Measurements from ENCODE around the gene TP53I13.

TP53I13 gene

DNA sequence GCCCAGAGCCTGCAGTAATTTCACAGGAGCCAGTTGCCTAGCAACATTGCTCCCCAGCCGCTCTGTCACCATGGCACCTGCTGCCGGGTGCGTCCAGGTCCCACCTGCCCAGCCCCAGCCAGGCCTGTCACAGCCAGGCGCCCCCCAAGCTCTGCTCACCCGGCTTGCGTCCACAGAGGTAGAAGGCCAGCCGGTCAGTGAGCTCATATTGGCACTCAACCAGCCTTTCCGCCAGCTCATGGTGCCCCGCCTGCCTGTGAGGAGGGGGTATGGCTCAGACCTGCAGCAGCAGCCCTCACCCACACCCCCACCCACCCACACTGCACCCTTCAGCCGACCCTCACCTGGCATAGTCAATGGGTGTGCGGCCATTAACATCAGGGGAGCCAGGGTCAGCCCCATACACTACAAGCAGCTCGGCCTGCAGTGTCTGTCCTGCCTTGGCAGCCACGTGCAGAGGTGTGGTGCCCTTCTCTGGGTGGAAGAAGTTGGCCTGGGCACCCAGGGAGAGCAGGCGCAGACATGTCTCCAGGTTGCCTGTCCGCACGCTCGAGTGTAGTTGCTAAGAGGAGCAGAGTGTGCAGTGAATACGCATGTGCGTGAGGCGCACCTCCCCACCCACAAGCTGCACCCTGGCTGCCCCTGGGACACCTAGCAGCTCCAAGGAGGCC is 13.2 kb downstream of the TP53I13 start:
- no peak for DNase-seq (ENCODE audit: low read depth)

DNA sequence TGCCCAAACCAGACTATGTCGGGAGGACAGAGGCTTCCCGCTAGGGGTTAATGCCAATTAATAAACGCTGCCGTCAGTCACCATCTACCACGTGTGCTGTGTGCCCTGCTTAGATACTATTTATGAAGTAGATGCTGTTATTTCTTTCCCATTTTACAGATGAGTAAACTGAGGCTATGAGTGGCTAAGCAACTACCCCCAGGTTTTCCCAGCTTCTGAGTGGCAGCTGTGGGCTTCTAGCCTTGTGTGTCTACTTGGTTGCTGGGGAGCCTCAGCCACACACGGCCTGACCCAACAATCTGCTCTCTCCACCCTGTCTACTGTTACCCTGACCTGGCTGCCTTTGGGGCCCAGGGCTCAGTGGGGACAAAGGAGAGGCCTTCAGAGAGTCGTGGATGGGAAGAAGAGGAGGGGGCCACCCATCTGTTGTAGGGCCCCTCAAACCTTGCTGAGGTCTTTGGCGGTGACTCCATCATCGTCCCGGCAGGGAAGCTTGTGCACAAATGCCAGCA is 13.8 kb downstream of the TP53I13 start:
- no peak for DNase-seq (ENCODE audit: low read depth)

DNA sequence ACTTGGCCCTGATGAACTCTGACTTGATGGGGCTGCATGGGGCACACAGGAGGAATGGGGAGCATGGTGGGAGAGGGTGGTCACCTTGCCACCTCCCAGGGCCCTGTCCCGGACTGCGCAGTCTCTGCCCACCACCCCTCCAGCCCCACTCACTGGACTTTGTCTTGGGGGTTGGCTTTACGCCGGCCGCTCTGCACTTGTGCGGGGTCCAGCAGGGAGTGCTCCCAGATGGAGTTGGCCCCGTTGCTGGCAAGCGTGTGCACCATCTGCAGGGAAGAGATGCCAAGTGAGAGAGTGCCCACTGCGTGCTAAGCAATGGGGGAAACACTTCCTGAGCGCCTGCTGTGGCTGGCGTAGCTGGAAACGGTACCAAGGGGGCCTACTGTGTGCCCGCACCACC is 14.3 kb downstream of the TP53I13 start:
- DNase-seq (ENCODE audit: low read depth), result no peak

DNA sequence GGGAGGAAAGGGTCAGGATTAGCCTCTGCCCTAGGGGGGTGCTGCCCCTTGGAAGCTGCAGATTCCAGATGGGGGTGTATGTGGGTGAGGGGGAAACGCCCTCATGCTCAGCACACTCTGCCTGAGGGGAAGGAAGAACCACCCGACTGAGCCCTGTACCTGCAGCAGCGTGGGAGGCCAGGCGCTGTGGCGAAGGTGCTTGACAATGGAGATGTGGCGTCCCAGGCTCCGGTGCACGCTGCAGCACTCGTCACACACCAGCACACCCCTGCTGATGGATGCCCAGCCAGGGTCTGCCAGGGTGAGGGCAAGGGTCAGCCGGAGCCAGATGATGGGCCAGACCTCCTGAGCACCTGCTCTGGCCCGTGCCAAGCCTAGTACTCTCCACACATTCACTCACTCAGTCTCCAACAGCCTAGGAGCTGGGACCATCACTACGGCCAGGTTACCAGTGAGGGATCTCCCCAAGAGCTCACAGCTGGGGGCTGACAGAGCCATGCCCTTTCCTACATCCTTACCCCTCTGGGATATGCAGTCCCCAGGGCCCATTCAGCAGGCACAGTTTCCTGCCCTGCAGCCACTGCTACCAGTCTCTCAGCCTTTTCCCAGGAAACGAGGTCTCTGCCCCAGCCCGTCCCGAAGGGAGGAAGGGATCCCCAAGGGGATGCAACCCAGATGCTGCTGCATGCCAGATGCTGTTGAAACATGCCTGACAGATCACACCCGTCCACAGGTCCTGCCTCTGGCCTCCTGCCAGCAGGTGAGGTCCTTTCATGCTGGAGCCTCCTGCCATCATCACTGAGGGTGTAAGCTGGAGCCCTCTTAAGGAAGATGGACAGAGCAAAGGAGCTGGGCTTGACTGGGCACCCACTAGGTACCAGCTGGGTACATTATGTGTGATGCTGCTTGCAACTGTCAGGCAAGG is 15.1 kb downstream of the TP53I13 start:
- no peak for DNase-seq (ENCODE audit: low read depth)

DNA sequence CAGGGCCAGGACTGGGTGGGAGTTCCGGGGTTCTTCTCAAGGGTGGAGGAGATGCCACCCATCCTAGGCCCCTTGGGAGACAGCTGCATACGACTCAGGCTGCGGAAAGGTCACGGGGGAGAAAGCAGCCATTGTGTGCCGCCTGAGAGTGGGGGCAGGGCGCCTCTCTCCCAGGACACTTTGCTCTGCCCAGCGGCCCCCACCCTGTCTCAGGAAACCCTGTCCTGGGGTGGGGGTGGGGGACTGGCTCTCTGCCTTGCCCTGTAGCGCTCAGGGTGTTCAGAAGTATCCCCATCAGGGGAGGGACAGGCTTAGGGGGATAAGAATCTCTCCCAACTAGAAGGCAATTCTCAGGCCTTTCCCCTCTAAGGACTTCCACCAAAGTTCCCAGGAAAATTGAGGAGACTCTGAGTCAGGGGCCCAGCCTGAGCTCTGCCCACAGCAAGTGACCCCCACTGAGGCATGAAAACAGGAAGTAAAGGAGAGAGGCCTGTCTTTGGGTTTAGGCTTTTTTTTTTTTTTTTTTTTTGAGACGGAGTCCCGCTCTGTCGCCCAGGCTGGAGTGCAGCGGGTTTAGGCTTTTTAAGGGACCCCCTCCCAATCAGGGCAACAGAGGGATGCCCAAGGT is 16.1 kb downstream of the TP53I13 start:
- no peak for DNase-seq (ENCODE audit: low read depth)

GRCh38 chr17:29585080-29585751 is 16.7 kb downstream of the TP53I13 start:
- no peak for DNase-seq (ENCODE audit: low read depth)

DNA sequence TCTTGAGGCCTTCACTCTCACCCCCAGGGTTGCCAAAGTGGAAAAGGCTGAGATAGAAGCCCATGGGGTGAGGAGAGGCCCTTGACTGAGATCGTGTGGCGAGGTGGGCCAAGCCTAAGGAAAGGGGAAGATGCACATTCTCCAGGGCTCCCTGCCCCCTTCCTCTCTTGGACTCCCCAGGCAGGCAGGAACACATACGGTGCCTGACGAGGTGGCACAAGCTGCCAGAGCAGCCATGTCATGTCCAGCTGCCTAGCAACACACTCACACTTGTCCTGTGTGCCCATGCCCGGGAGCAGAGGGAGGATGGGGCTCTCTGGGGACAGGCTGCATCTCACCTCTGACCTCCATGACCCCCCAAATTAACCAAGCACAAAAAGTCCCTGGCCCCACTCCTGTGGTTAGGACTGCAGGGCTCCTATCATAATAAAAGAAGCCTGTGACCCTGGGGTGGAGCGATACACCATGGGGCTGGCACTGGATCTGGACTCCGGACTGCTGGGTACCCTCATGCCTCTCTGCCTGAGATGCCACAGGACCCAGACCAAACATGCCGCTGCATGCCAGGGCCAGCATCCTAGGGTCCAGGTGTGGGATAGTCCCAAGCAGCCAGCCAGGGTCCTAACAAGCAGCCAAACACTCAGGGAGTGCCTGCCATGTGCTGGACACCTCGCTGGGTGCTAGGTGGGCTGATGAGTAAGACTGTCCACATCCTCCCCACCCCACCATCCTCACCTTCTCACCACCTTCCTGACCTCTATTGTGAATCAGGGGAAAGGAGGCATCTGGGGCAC is 18.4 kb downstream of the TP53I13 start:
- DNase-seq (ENCODE audit: low read depth), result no peak

DNA sequence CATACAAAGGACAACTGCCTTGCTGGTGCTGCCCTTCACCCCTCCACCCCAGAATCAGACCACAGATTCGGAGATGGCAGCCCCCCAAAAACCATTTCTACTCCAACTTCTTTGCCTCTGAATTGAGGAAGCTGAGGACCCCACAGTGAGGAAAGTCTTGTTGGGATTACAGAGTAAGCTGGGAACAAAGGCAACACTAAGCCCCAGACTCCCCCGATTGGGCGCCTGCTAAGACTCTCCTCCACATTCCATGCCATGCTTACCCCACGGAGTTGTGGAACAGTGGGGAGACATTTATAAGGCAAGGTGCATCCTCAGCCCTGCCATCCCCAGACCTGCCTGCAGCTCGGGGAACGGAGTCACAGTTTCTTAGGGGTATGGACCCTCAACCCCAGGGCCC is 19.1 kb downstream of the TP53I13 start:
- no peak for DNase-seq (ENCODE audit: low read depth)

GRCh38 chr17:29588017-29588561 is 19.6 kb downstream of the TP53I13 start:
- no peak for DNase-seq (ENCODE audit: low read depth)

DNA sequence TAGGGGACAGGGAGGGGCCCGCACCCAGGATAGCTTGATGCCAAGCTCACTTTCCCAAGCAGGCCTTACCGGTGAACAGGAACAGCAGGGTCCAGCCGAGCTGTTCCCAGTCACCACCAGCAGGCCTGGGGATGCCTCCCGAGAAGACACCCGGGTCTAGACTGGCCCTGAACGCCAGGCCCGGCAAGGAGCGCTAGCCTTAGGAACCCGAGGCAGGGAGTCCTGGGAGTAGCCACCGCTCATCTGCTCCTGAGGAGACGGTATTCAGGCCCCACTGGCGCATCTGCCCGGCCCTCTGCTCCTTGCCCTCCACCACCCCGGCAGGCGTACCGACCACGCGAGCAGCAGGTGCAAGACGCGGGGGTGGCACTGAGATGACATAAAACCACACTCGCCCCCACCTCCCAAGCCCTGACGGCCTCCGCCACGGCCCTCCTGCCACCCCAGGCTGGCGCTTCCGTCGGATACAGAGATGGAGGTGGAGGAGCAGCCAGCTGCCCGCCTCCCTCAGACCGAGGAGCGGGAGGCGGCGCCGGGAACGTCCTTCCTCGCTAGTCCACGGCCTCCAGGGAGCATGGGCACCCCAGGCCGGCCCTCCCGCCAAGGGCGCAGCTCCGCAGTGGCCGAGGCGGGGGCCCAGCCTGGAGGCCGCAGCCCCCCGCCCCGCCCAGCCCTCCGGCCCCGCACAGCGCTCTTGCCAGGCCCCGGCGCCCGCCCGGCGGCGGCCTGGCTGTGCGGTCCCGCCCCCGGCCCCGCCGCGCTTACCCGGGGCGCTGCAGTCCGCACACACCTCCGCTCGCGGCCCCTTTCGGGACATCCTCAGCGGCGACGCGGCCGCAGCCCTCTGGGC is 20.3 kb downstream of the TP53I13 start:
- DNase-seq (ENCODE audit: low read depth), result no peak

- peak; percentile 79 for DNase-seq (ENCODE audit: low read depth)
Measured at GRCh38 chr17:29589524-29590410, 21.3 kb downstream of the TP53I13 start, which contains the start of gene GIT1. GIT1 (minus strand) TSS chr17:29589648; CDS start chr17:29589378, 270 bp downstream.

GRCh38 chr17:29590411-29591145 is 22.1 kb downstream of the TP53I13 start:
- DNase-seq (ENCODE audit: low read depth), result no peak

DNA sequence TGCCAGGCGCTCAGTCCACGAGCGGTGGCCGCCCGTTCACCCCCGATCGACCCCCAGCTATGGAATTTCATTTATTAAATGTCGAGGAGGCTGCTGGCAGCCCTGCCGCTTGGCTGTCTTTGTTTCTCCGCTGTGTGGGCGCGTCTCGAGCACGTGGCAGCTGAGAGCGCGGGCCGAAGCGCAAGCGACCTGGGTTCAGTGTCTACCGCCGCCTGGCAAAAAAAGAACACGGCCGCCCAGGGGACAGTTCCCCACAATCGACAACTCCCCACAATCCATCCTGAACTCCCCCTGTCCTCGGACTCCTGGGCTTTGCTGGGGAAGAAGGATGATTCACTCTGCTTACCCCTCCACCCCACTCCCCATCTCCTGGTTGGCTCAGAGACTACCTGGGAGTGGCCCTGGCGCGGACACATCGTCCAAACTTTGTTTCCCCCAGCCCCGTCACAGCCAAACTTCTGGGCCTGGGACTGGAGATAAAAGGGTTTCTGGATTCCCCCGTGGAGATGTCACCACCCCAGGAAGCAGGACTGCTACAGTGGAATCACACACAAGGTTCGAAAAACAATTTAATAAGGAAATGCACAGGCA is 22.7 kb downstream of the TP53I13 start:
- DNase-seq (ENCODE audit: low read depth), result no peak

GRCh38 chr17:29591737-29592608 is 23.5 kb downstream of the TP53I13 start:
- DNase-seq (ENCODE audit: low read depth), result peak; percentile 73

DNA sequence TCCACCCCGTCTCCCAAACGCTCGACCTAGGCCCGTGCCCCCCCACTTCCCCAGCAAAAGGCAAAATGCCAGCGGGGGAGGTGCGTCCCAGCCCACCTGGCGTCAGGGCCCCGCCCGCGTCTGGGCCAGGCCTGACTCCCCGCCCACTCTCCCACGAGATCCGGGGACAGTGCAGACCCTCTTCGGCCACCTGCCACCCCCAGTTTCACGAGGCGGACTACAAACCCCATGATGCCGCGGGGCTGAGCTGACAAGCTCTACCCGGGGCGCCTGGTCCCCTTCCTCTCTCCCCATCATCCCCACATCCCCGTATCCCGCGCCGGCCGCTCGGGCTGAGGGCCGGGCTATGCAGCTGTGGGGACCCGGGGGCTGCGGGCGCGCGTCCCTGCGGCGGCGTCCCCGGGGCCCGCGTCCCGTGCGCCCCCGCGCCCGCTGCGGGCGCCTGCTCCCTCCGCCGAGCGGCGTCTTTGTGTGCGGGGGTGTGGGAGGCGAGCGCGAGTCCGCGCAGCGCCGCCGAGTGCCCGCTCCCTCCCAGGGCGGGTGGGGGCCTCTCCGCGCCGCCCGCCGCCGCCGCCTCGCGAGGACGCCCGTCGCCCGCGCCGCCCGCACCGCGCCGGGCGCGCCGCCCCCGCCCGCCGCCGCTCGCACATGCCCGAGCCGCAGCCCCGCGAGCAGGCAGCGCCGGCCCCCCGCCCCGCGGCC is 24.5 kb downstream of the TP53I13 start, which contains the start of gene ANKRD13B:
TSS of gene ANKRD13B (plus strand) at position 283 of the 702 bp plus-strand sequence. CDS start 490 bp downstream, outside the sequence.
- DNase-seq (ENCODE audit: low read depth), result no peak

Measured in activated T-cell treated with anti-CD3 and anti-CD28 coated beads for 24 hours (primary cell).